Activated B cell treated with CpG ODN at 0.5 μM for 24 hours (primary cell): ENCODE measurements around the gene MLLT10. TPM values are rescaled to one million over a fixed set of nuclear protein-coding genes. Genes with fewer than 3 reads are reported as not detected.

Experiments
- ATAC-seq: fragments of 200-7000 bp; cut with Tn5 transposase; one replicate; pipeline ENCODE4 v1.10.0; 2021; ENCODE audit warnings: low read depth, mild to moderate bottlenecking, moderate library complexity
- CTCF ChIA-PET: fragments of 350-600 bp; sonication (Branson Sonifier 250); formaldehyde crosslinking; loops from one replicate; lab custom pipeline; 2021; ENCODE audit warnings: antibody characterized with exemption; lab: Charles Lee
- POLR2A ChIA-PET: fragments of 350-600 bp; sonication (Branson Sonifier 250); formaldehyde crosslinking; loops from one replicate; lab custom pipeline; 2021; ENCODE audit warnings: antibody characterized with exemption; lab: Charles Lee
- DNase-seq: peaks from one replicate; pipeline ENCODE4 v3.0.0; 2022
- H3K27ac Mint-ChIP-seq: one replicate; pipeline ENCODE4 v1.8.0; 2020; ENCODE audit warnings: mixed read lengths
- H3K27me3 Mint-ChIP-seq: one replicate; pipeline ENCODE4 v1.8.0; 2021; ENCODE audit warnings: mixed read lengths
- H3K36me3 Mint-ChIP-seq: one replicate; pipeline ENCODE4 v1.8.0; 2021; ENCODE audit warnings: low read depth, mixed read lengths
- H3K4me1 Mint-ChIP-seq: one replicate; pipeline ENCODE4 v1.8.0; 2021; ENCODE audit warnings: mixed read lengths
- H3K4me3 Mint-ChIP-seq: one replicate; pipeline ENCODE4 v1.8.0; 2020; ENCODE audit warnings: mild to moderate bottlenecking, mixed read lengths
- H3K9me3 Mint-ChIP-seq: one replicate; pipeline ENCODE4 v1.8.0; 2020; ENCODE audit warnings: mixed read lengths
- CTCF ChIP-seq: fragments of 200-600 bp; IDR thresholded peaks from one replicate; pipeline ENCODE4 v1.8.0; 2022; ENCODE audit warnings: antibody characterized with exemption, mild to moderate bottlenecking
- intact Hi-C: fragments of 100-400 bp; cut with micrococcal nuclease; formaldehyde crosslinking; loops from one replicate; pipeline ENCODE4 v1.15.1; 2024
- total RNA-seq: library from RNA; stranded (reverse); gene quantifications from 2 replicates; pipeline ENCODE4 v1.2.3, GENCODE V29; 2022

MLLT10 gene
- total RNA-seq, 1 donor from 2014 or later: 48.7 TPM

- H3K4me3 Mint-ChIP-seq: no peak overlapping the region
- H3K4me1 Mint-ChIP-seq: peaks cover 38% of the 10 kb centered on the region
- peak overlapping the region; percentile 61 for H3K27ac Mint-ChIP-seq
- intact Hi-C loops: loop anchor here (2.0 to 5.0 kb wide), 2 partner anchors 1653 to 1679 kb away; no protein-coding TSS in a partner anchor
- H3K27me3 Mint-ChIP-seq: peaks cover 66% of the 10 kb centered on the region
- no peaks in the 10 kb centered on the region for H3K36me3 Mint-ChIP-seq
- no peak for ATAC-seq
- H3K9me3 Mint-ChIP-seq: no peaks in the 10 kb centered on the region
- CTCF ChIA-PET: no interaction called here
- POLR2A ChIA-PET: interaction anchor here (0.6 to 0.9 kb wide), 2 partner anchors 823 to 917 kb away, joined by 3 read pairs; no protein-coding TSS in a partner anchor
- TF ChIP-seq CTCF: no peak
- no peak for DNase-seq
Observed at GRCh38 chr10:21519397-21519933, 14.6 kb upstream of the MLLT10 start.

- intact Hi-C loops: loop anchor here (2.0 to 10.0 kb wide), 3 partner anchors 435 to 1679 kb away; no protein-coding TSS in a partner anchor
- TF ChIP-seq CTCF: no peak
- H3K4me1 Mint-ChIP-seq: peaks cover 42% of the 10 kb centered on the region
- H3K4me3 Mint-ChIP-seq: peak overlapping the region; percentile 11
- no peaks in the 10 kb centered on the region for H3K9me3 Mint-ChIP-seq
- ChIA-PET CTCF (no interaction called here), POLR2A (interaction anchor here (0.7 to 1.1 kb wide), 3 partner anchors 11 to 917 kb away, joined by 3 to 5 read pairs (median 3); no protein-coding TSS in a partner anchor)
- DNase-seq: no peak
- no peak for ATAC-seq
- H3K27me3 Mint-ChIP-seq: peaks cover 63% of the 10 kb centered on the region
- H3K36me3 Mint-ChIP-seq: no peaks in the 10 kb centered on the region
- peak overlapping the region; percentile 61 for H3K27ac Mint-ChIP-seq
Observed at GRCh38 chr10:21519941-21520436, 14.0 kb upstream of the MLLT10 start.

GRCh38 chr10:21520509-21520908 lies 13.5 kb upstream of the MLLT10 start:
- H3K27me3 Mint-ChIP-seq: peaks cover 63% of the 10 kb centered on the region
- no peak overlapping the region for H3K27ac Mint-ChIP-seq
- POLR2A ChIA-PET: interaction anchor here (0.7 to 1.2 kb wide), 4 partner anchors 11 to 916 kb away, joined by 3 to 5 read pairs (median 4); no protein-coding TSS in a partner anchor
- DNase-seq: no peak
- H3K9me3 Mint-ChIP-seq: no peaks in the 10 kb centered on the region
- no peak overlapping the region for H3K4me3 Mint-ChIP-seq
- no peak for ATAC-seq
- CTCF ChIA-PET: no interaction called here
- intact Hi-C loops: loop anchor here (10.0 kb wide), 1 partner anchor 434 kb away; no protein-coding TSS in a partner anchor
- no peak for TF ChIP-seq CTCF
- no peaks in the 10 kb centered on the region for H3K36me3 Mint-ChIP-seq
- H3K4me1 Mint-ChIP-seq: peaks cover 47% of the 10 kb centered on the region

- DNase-seq (no peak), ATAC-seq (no peak)
- Mint-ChIP-seq H3K4me3 (no peak overlapping the region), H3K27me3 (peaks cover 59% of the 10 kb centered on the region), H3K4me1 (peaks cover 46% of the 10 kb centered on the region), H3K27ac (no peak overlapping the region), H3K9me3 (no peaks in the 10 kb centered on the region), H3K36me3 (no peaks in the 10 kb centered on the region)
- no peak for TF ChIP-seq CTCF
- intact Hi-C loops: loop anchor here (10.0 kb wide), 1 partner anchor 434 kb away; no protein-coding TSS in a partner anchor
- ChIA-PET POLR2A (interaction anchor here (1.1 to 1.2 kb wide), 2 partner anchors 24 to 805 kb away, joined by 3 to 4 read pairs; no protein-coding TSS in a partner anchor), CTCF (interaction anchor here (0.7 kb wide), 1 partner anchor 797 kb away, joined by 3 read pairs; no protein-coding TSS in a partner anchor)
Observed at GRCh38 chr10:21520949-21521348, 13.1 kb upstream of the MLLT10 start.
